22Rv1 (cell line): ENCODE measurements around the gene ILF3.

Experiments
- H3K27ac ChIP-seq: fragments of 450-650 bp; 2 replicates; pipeline ENCODE4 v1.5.1; 2017
- CTCF ChIP-seq: fragments of 450-650 bp; IDR thresholded peaks from 2 replicates; pipeline ENCODE4 v1.5.1; 2017; ENCODE audit warnings: mild to moderate bottlenecking
- ZFX ChIP-seq: fragments of 450-650 bp; IDR thresholded peaks from 2 replicates; pipeline ENCODE4 v1.6.1; 2017; ENCODE audit warnings: antibody characterized with exemption, borderline replicate concordance

ILF3 gene

GRCh38 chr19:10654610-10655456, 687 bp downstream of the ILF3 start:
- TF ChIP-seq CTCF (no peak), ZFX (no peak)
- H3K27ac ChIP-seq = peak overlapping the region; percentile 95

- H3K27ac ChIP-seq = peak overlapping the region; percentile 95
- TF ChIP-seq CTCF (peak; percentile 20; the same call in 1 of the 2 replicates), ZFX (no peak)
These were observed 1.5 kb downstream of the ILF3 start for GRCh38 chr19:10655457-10656312.

GRCh38 chr19:10660346-10660745, 6.2 kb downstream of the ILF3 start:
- TF ChIP-seq ZFX (no peak), CTCF (no peak)

GRCh38 chr19:10661946-10662345, 7.8 kb downstream of the ILF3 start:
- 0 out of 2 replicates have a peak overlapping the region, but pooled peaks have one; percentile 1 for H3K27ac ChIP-seq
- TF ChIP-seq ZFX (no peak), CTCF (no peak)

More at GRCh38 chr19:10660346-10660745, 6.2 kb downstream of the ILF3 start:
- H3K27ac ChIP-seq = no peak overlapping the region

- TF ChIP-seq ZFX (no peak), CTCF (no peak)
- 0 out of 2 replicates have a peak overlapping the region, but pooled peaks have one; percentile 15 for H3K27ac ChIP-seq
These were observed 8.5 kb downstream of the ILF3 start for GRCh38 chr19:10662384-10663251.

GRCh38 chr19:10663252-10663563, 9.1 kb downstream of the ILF3 start:
- H3K27ac ChIP-seq = 0 out of 2 replicates have a peak overlapping the region, but pooled peaks have one; percentile 15

- no peak for TF ChIP-seq ZFX
- no peak for TF ChIP-seq CTCF
- H3K27ac ChIP-seq = no peak overlapping the region
These were observed 13.7 kb downstream of the ILF3 start for GRCh38 chr19:10667867-10668266.
